HG03159 (cell line): ENCODE measurements around the gene WDR53.
"Not testable (repeated sequence)": the region's sequence is repeated elsewhere in the genome, so short reads cannot be mapped to it uniquely, and the experiment has no call there.

Experiments
- ATAC-seq: cut with Tn5 transposase; IDR thresholded peaks from one replicate; pipeline ENCODE4 v1.9.1; 2021; ENCODE audit warnings: mild to moderate bottlenecking, moderate library complexity; ENCODE audit not compliant: unreplicated experiment

Gene WDR53

GRCh38 chr3:196559826-196560225, 8.5 kb downstream of the WDR53 start:
- no peak for ATAC-seq

GRCh38 chr3:196558476-196558875, 9.9 kb downstream of the WDR53 start:
- ATAC-seq: no peak

GRCh38 chr3:196557236-196557635, 11.1 kb downstream of the WDR53 start:
- ATAC-seq: no peak

GRCh38 chr3:196555295-196555694, 13.1 kb downstream of the WDR53 start:
- no peak for ATAC-seq

- ATAC-seq: no peak
Measured at GRCh38 chr3:196554205-196554604, 14.1 kb downstream of the WDR53 start.

GRCh38 chr3:196553551-196553950, 14.8 kb downstream of the WDR53 start:
- ATAC-seq: no peak

- no peak for ATAC-seq
Measured at GRCh38 chr3:196552253-196552652, 16.1 kb downstream of the WDR53 start.

- not testable (repeated sequence) for ATAC-seq
Measured at GRCh38 chr3:196550172-196550571, 18.2 kb downstream of the WDR53 start.

GRCh38 chr3:196549312-196549711, 19.0 kb downstream of the WDR53 start:
- not testable (repeated sequence) for ATAC-seq

- no peak for ATAC-seq
Measured at GRCh38 chr3:196547067-196547466, 21.3 kb downstream of the WDR53 start.

- ATAC-seq: no peak
Measured at GRCh38 chr3:196546537-196546936, 21.8 kb downstream of the WDR53 start.

- ATAC-seq: no peak
Measured at GRCh38 chr3:196544491-196544992, 23.8 kb downstream of the WDR53 start.

- no peak for ATAC-seq
Measured at GRCh38 chr3:196541684-196542445, 26.5 kb downstream of the WDR53 start.

- no peak for ATAC-seq
Measured at GRCh38 chr3:196537319-196537984, 30.9 kb downstream of the WDR53 start.

- ATAC-seq: no peak
Measured at GRCh38 chr3:196533260-196533681, 35.1 kb downstream of the WDR53 start.

- no peak for ATAC-seq
Measured at GRCh38 chr3:196531418-196531817, 36.9 kb downstream of the WDR53 start.

GRCh38 chr3:196528639-196529233, 39.6 kb downstream of the WDR53 start:
- ATAC-seq: peak; percentile 71

- ATAC-seq: no peak
Measured at GRCh38 chr3:196525141-196525540, 43.2 kb downstream of the WDR53 start.

- no peak for ATAC-seq
Measured at GRCh38 chr3:196524527-196524926, 43.8 kb downstream of the WDR53 start.

- no peak for ATAC-seq
Measured at GRCh38 chr3:196523841-196524240, 44.5 kb downstream of the WDR53 start.

- ATAC-seq: not testable (repeated sequence)
Measured at GRCh38 chr3:196521291-196521690, 47.1 kb downstream of the WDR53 start.

GRCh38 chr3:196519718-196520082, 48.7 kb downstream of the WDR53 start:
- ATAC-seq: no peak
